K562 (cell line): ENCODE results near the gene SLC24A4.

Experiments used
- BMI1 ChIP-seq: fragments of 150-350 bp; IDR thresholded peaks from 2 replicates; pipeline ENCODE4 v1.6.1; 2014; ENCODE audit warnings: low read length
- E2F4 ChIP-seq: sonication (generic); formaldehyde crosslinking; IDR thresholded peaks from 2 replicates; pipeline ENCODE4 v1.8.0; 2022; ENCODE audit warnings: mild to moderate bottlenecking, low read depth, missing genetic modification reagents
- ERF ChIP-seq: fragments of 450-650 bp; formaldehyde crosslinking; IDR thresholded peaks from 2 replicates; pipeline ENCODE4 v1.4.0; 2020; ENCODE audit warnings: mild to moderate bottlenecking, mixed read lengths
- EZH2 ChIP-seq: IDR thresholded peaks from 2 replicates; pipeline ENCODE4 v1.6.1; 2012; ENCODE audit warnings: low read depth, mild to moderate bottlenecking, inconsistent platforms, low read length, borderline replicate concordance
- POLR2A ChIP-seq: fragments of 450-650 bp; conservative IDR thresholded peaks from 2 replicates; pipeline ENCODE4 v1.6.1; 2016
- POLR2AphosphoS5 ChIP-seq: IDR thresholded peaks from 2 replicates; pipeline ENCODE4 v1.6.1; 2011; ENCODE audit warnings: mild to moderate bottlenecking, low read depth, low read length, moderate library complexity; ENCODE audit not compliant: control insufficient read depth, insufficient read depth
- SMAD4 ChIP-seq: fragments of 250-450 bp; sonication (Bioruptor Pico); conservative IDR thresholded peaks from 2 replicates; pipeline ENCODE4 v1.8.0; 2021; ENCODE audit warnings: inconsistent platforms, mild to moderate bottlenecking, moderate library complexity
- STAT5A ChIP-seq: IDR thresholded peaks from 2 replicates; pipeline ENCODE4 v1.6.1; 2012; ENCODE audit warnings: low read length, inconsistent platforms, borderline replicate concordance
- TARDBP ChIP-seq: fragments of 450-650 bp; IDR thresholded peaks from 2 replicates; pipeline ENCODE4 v1.6.1; 2016
- ZC3H4 ChIP-seq: sonication (generic); formaldehyde crosslinking; IDR thresholded peaks from 2 replicates; pipeline ENCODE4 v1.9.0; 2021; ENCODE audit warnings: missing genetic modification reagents, borderline replicate concordance
- ZNF174 ChIP-seq: fragments of 250-450 bp; sonication (Bioruptor Pico); IDR thresholded peaks from 2 replicates; pipeline ENCODE4 v1.4.0; 2020; ENCODE audit warnings: mild to moderate bottlenecking
- ZNF445 ChIP-seq: fragments of 250-450 bp; sonication (Bioruptor Pico); IDR thresholded peaks from 2 replicates; pipeline ENCODE4 v1.4.0; 2020; ENCODE audit warnings: low read depth, mild to moderate bottlenecking, moderate library complexity
- TF ChIP-seq, protein P1 (sequence below), 3 experiments: IDR thresholded peaks in 2 of 3; conservative IDR thresholded peaks in 1 of 3; 2 replicates each; pipeline ENCODE4 v1.5.1; 2011 to 2012; ENCODE audit warnings: low read length in 3 of 3, mild to moderate bottlenecking in 3 of 3, control low read depth in 2 of 3, improper control_type of control experiment in 1 of 3, inconsistent platforms in 1 of 3, low read depth in 1 of 3, mixed read lengths in 1 of 3, moderate library complexity in 1 of 3; ENCODE audit not compliant: insufficient read depth in 2 of 3

DNA sequence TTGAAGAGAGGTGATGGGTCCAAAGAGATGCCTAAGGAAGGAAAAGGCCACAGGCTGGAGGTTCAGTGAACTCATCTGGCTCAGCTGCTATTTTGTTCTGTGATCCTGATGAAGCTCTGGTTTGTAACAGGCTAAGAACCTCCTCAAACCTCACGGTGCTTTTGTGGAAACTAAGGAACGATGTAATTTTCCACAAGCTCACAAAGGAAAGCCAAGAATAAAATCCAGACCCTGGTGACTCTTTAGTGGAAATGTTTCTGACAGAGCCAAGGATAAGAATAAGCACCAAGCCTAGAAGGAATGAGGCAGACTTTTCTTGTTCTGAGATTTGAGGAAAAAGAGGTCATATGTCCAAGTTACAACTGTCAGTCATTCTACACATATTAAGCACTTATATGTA, 93.6 kb downstream of the SLC24A4 start:
- TF ChIP-seq ZNF445 (no peak), BMI1 (no peak), TARDBP (no peak), ZC3H4 (CRISPR knock-in tag) (no peak), SMAD4 (no peak), STAT5A (no peak), E2F4 (no peak), POLR2AphosphoS5 (no peak), ERF (no peak), ZNF174 (CRISPR knock-in tag) (no peak), POLR2A (no peak), EZH2 (no peak)
- TF ChIP-seq, protein P1, sequence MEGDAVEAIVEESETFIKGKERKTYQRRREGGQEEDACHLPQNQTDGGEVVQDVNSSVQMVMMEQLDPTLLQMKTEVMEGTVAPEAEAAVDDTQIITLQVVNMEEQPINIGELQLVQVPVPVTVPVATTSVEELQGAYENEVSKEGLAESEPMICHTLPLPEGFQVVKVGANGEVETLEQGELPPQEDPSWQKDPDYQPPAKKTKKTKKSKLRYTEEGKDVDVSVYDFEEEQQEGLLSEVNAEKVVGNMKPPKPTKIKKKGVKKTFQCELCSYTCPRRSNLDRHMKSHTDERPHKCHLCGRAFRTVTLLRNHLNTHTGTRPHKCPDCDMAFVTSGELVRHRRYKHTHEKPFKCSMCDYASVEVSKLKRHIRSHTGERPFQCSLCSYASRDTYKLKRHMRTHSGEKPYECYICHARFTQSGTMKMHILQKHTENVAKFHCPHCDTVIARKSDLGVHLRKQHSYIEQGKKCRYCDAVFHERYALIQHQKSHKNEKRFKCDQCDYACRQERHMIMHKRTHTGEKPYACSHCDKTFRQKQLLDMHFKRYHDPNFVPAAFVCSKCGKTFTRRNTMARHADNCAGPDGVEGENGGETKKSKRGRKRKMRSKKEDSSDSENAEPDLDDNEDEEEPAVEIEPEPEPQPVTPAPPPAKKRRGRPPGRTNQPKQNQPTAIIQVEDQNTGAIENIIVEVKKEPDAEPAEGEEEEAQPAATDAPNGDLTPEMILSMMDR (IDR thresholded peaks at IDR 0.05 in 2 of 3, conservative IDR thresholded peaks at IDR 0.05 in 1 of 3; ENCODE audit: insufficient read depth in 2 of 3, low read depth in 1 of 3, low read length in 3 of 3) = no peak
